Measurements from ENCODE around the gene ADAM11. TPM values are rescaled to one million over a fixed set of nuclear protein-coding genes. Genes with fewer than 3 reads are reported as not detected.

Gene ADAM11
- total and polyA plus RNA-seq, 2 of the 8 experiments (the other 6 are each of a cell fraction or from before 2014, with no cell fraction given) = 2.3 to 2.9 TPM

DNA sequence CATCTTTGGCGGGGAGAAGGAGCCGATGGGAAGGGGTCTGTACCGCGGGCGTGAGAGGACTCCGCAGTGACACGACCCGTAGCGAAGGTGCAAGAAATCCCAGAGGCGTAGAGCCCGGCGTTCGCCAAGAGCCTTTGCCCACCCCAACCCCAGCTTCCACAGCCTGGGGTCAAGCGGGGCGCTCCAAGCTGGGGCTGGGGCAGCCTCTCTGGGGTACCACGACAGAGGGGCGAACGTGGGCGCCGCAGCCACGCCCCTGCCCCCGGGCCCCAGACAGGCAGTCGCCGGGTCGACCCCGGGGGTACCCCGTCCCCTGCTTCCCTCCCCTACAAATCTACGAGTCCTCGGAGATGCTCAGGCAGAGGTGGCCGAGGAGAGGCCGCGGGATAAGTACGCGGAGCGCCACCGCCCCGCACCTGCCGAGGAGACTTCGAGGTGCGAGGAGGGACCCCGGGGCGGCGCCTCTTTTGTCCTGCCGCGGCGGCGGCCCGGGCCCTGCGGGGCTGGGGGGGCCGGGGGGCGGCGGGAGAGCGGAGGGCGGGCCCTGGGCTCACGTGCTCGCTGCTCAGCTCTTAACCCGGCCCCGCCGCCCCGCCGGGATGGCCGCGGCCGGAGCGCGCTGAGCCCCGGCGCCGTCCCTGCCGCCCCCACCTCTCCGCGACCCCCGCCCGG is at the start of gene ADAM11 (continued):
- TF ChIP-seq SUZ12 (IDR thresholded peaks at IDR 0.05; ENCODE audit: low read length) = peak; percentile 63

Data from H1 (cell line).